MM.1S (cell line): ENCODE measurements around the gene PTPRN2.

Experiments
- DNase-seq: peaks from one replicate; pipeline ENCODE4 v3.0.0-alpha.2; 2015
- H2AFZ ChIP-seq: fragments of 300-600 bp; sonication (generic); 2 replicates; pipeline ENCODE4 v1.6.0; 2016; ENCODE audit warnings: antibody characterized with exemption, low read length
- H3F3A ChIP-seq: fragments of 300-600 bp; sonication (generic); 2 replicates; pipeline ENCODE4 v1.6.1; 2016; ENCODE audit warnings: mild to moderate bottlenecking, antibody characterized with exemption, low read length, moderate library complexity, mixed read lengths; ENCODE audit not compliant: insufficient read depth
- H3K27ac ChIP-seq: fragments of 300-600 bp; sonication (generic); 2 replicates; pipeline ENCODE4 v1.5.1; 2016; ENCODE audit warnings: mild to moderate bottlenecking, low read length
- H3K27me3 ChIP-seq: fragments of 300-600 bp; sonication (generic); replicated peaks from 2 replicates; pipeline ENCODE4 v1.6.0; 2016; ENCODE audit warnings: low read length; ENCODE audit not compliant: insufficient read depth
- H3K36me3 ChIP-seq: fragments of 300-600 bp; sonication (generic); replicated peaks from 2 replicates; pipeline ENCODE4 v1.6.1; 2016; ENCODE audit warnings: mild to moderate bottlenecking, low read length, mixed read lengths; ENCODE audit not compliant: insufficient read depth
- H3K4me1 ChIP-seq: fragments of 300-600 bp; sonication (generic); 2 replicates; pipeline ENCODE4 v1.6.1; 2016; ENCODE audit warnings: low read length, mixed read lengths
- H3K4me2 ChIP-seq: fragments of 300-600 bp; sonication (generic); 2 replicates; pipeline ENCODE4 v1.6.0; 2016; ENCODE audit warnings: low read depth, low read length
- H3K4me3 ChIP-seq: fragments of 300-600 bp; sonication (generic); 2 replicates; pipeline ENCODE4 v1.5.1; 2016; ENCODE audit warnings: low read length, mixed read lengths
- H3K79me2 ChIP-seq: fragments of 300-600 bp; sonication (generic); 2 replicates; pipeline ENCODE4 v1.6.1; 2016; ENCODE audit warnings: mixed run types, low read length, mixed read lengths
- H3K9ac ChIP-seq: fragments of 300-600 bp; sonication (generic); 2 replicates; pipeline ENCODE4 v1.6.1; 2016; ENCODE audit warnings: low read length, mixed read lengths
- H3K9me2 ChIP-seq: fragments of 300-600 bp; sonication (generic); replicated peaks from 2 replicates; pipeline ENCODE4 v1.6.1; 2016; ENCODE audit warnings: mild to moderate bottlenecking, low read length, mixed read lengths; ENCODE audit not compliant: insufficient read depth
- H3K9me3 ChIP-seq: fragments of 300-600 bp; sonication (generic); replicated peaks from 2 replicates; pipeline ENCODE4 v1.6.1; 2016; ENCODE audit warnings: mild to moderate bottlenecking, low read length, mixed read lengths; ENCODE audit not compliant: insufficient read depth
- H4K20me1 ChIP-seq: fragments of 300-600 bp; sonication (generic); 2 replicates; pipeline ENCODE4 v1.6.1; 2016; ENCODE audit warnings: mild to moderate bottlenecking, low read length, moderate library complexity, mixed read lengths; ENCODE audit not compliant: insufficient read depth
- EZH2 ChIP-seq: fragments of 300-600 bp; sonication (generic); optimal IDR thresholded peaks from 2 replicates; pipeline ENCODE3; 2017; ENCODE audit warnings: low read depth, mild to moderate bottlenecking, antibody characterized with exemption, low read length, mixed read lengths
- EZH2phosphoT487 ChIP-seq: fragments of 300-600 bp; sonication (generic); IDR thresholded peaks from 2 replicates; pipeline ENCODE4 v1.6.1; 2018; ENCODE audit warnings: antibody characterized with exemption, low read length
- TF ChIP-seq, protein P1 (sequence below): fragments of 300-600 bp; sonication (generic); IDR thresholded peaks from 2 replicates; pipeline ENCODE4 v1.5.1; 2016; ENCODE audit warnings: antibody characterized with exemption, low read length, mixed read lengths

The PTPRN2 gene

GRCh38 chr7:158613481-158613880 lies 25.9 kb upstream of the PTPRN2 start:
- Histone ChIP-seq H3K9me2 (no peaks in the 10 kb centered on the region), H3K9me3 (no peaks in the 10 kb centered on the region), H2AFZ (no peak overlapping the region), H3K4me2 (no peak overlapping the region), H4K20me1 (no peaks in the 10 kb centered on the region), H3K27me3 (no peaks in the 10 kb centered on the region), H3K4me1 (no peaks in the 10 kb centered on the region), H3K4me3 (no peak overlapping the region), H3F3A (no peaks in the 10 kb centered on the region), H3K79me2 (no peaks in the 10 kb centered on the region), H3K9ac (no peak overlapping the region), H3K27ac (no peak overlapping the region), H3K36me3 (no peaks in the 10 kb centered on the region)
- no peak for DNase-seq
- TF ChIP-seq, protein P1, sequence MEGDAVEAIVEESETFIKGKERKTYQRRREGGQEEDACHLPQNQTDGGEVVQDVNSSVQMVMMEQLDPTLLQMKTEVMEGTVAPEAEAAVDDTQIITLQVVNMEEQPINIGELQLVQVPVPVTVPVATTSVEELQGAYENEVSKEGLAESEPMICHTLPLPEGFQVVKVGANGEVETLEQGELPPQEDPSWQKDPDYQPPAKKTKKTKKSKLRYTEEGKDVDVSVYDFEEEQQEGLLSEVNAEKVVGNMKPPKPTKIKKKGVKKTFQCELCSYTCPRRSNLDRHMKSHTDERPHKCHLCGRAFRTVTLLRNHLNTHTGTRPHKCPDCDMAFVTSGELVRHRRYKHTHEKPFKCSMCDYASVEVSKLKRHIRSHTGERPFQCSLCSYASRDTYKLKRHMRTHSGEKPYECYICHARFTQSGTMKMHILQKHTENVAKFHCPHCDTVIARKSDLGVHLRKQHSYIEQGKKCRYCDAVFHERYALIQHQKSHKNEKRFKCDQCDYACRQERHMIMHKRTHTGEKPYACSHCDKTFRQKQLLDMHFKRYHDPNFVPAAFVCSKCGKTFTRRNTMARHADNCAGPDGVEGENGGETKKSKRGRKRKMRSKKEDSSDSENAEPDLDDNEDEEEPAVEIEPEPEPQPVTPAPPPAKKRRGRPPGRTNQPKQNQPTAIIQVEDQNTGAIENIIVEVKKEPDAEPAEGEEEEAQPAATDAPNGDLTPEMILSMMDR = no peak
- TF ChIP-seq EZH2phosphoT487 (no peak), EZH2 (no peak)

GRCh38 chr7:158612546-158612945 lies 24.9 kb upstream of the PTPRN2 start:
- Histone ChIP-seq H3K27ac (no peak overlapping the region), H3K4me2 (no peak overlapping the region), H3K9me3 (no peaks in the 10 kb centered on the region), H3K4me1 (no peaks in the 10 kb centered on the region), H3K79me2 (no peaks in the 10 kb centered on the region), H3F3A (no peaks in the 10 kb centered on the region), H3K9me2 (no peaks in the 10 kb centered on the region), H3K4me3 (no peak overlapping the region), H4K20me1 (no peaks in the 10 kb centered on the region), H3K36me3 (no peaks in the 10 kb centered on the region), H3K27me3 (no peaks in the 10 kb centered on the region), H3K9ac (no peak overlapping the region), H2AFZ (no peak overlapping the region)
- DNase-seq = no peak
- no peak for TF ChIP-seq EZH2phosphoT487
- TF ChIP-seq, protein P1 = no peak
- no peak for TF ChIP-seq EZH2

DNA sequence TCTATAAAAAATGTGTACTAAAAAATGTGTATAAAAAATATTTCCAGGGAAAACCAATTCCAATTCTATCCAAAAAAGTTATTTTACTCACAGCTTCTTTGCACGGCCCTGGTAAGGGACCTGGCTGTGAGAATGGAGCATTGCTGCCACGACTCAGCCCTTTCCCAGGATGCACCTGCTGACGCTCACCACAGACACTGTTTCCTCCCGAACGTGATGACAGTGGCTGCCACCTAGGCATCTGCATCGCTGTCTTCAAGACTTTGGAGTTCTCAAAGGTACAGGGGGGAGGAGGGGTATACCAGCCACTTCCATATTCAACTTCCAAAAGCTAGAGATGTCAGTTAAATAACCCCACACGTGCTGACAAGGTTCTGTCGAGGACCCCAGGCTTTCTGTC lies 23.9 kb upstream of the PTPRN2 start:
- Histone ChIP-seq H3K36me3 (no peaks in the 10 kb centered on the region), H3K27ac (no peak overlapping the region), H3K27me3 (no peaks in the 10 kb centered on the region), H3F3A (no peaks in the 10 kb centered on the region), H2AFZ (no peak overlapping the region), H4K20me1 (no peaks in the 10 kb centered on the region), H3K9me3 (no peaks in the 10 kb centered on the region), H3K4me3 (no peak overlapping the region), H3K9ac (no peak overlapping the region), H3K79me2 (no peaks in the 10 kb centered on the region), H3K9me2 (no peaks in the 10 kb centered on the region), H3K4me1 (no peaks in the 10 kb centered on the region), H3K4me2 (no peak overlapping the region)
- TF ChIP-seq, protein P1 = no peak
- TF ChIP-seq EZH2phosphoT487 (no peak), EZH2 (no peak)
- DNase-seq = no peak
